NCI-H460 (cell line): ENCODE data around the gene CGNL1. TPM values are rescaled to one million over a fixed set of nuclear protein-coding genes. Genes with fewer than 3 reads are reported as not detected.

Experiments used
- DNase-seq: peaks from one replicate; pipeline ENCODE4 v3.0.0-alpha.2; 2016; ENCODE audit warnings: low read depth; ENCODE audit errors: extremely low read depth
- total RNA-seq: library from RNA; depleted of rRNA; stranded (reverse); fragments of >200 nt; shearing (Covaris generic); gene quantifications from 2 replicates; pipeline ENCODE4 v1.2.3, GENCODE V29; 2014

The CGNL1 gene
- total RNA-seq, 1 experiment from 2014 or later: 0.82 TPM

GRCh38 chr15:57419335-57419734 lies 43.0 kb downstream of the CGNL1 start:
- no peak for DNase-seq

GRCh38 chr15:57421110-57421509 lies 44.8 kb downstream of the CGNL1 start:
- no peak for DNase-seq

- no peak for DNase-seq
Observed at GRCh38 chr15:57421551-57421950, 45.2 kb downstream of the CGNL1 start.

GRCh38 chr15:57422113-57422754 lies 45.9 kb downstream of the CGNL1 start:
- no peak for DNase-seq

GRCh38 chr15:57423599-57424140 lies 47.4 kb downstream of the CGNL1 start:
- no peak for DNase-seq

GRCh38 chr15:57424628-57425405 lies 48.5 kb downstream of the CGNL1 start:
- DNase-seq: no peak

GRCh38 chr15:57425842-57426241 lies 49.5 kb downstream of the CGNL1 start:
- no peak for DNase-seq

- peak; percentile 44 for DNase-seq
Observed at GRCh38 chr15:57427367-57427821, 51.1 kb downstream of the CGNL1 start.

GRCh38 chr15:57432141-57432741 lies 55.9 kb downstream of the CGNL1 start:
- DNase-seq: no peak

- no peak for DNase-seq
Observed at GRCh38 chr15:57436166-57436565, 59.9 kb downstream of the CGNL1 start.

- no peak for DNase-seq
Observed at GRCh38 chr15:57436961-57437360, 60.7 kb downstream of the CGNL1 start.

- no peak for DNase-seq
Observed at GRCh38 chr15:57437564-57437963, 61.3 kb downstream of the CGNL1 start.

GRCh38 chr15:57438166-57438565 lies 61.9 kb downstream of the CGNL1 start:
- DNase-seq: no peak

GRCh38 chr15:57439128-57440027 lies 63.1 kb downstream of the CGNL1 start:
- no peak for DNase-seq

GRCh38 chr15:57440167-57440566 lies 63.9 kb downstream of the CGNL1 start:
- DNase-seq: no peak

- no peak for DNase-seq
Observed at GRCh38 chr15:57440799-57441198, 64.5 kb downstream of the CGNL1 start.

GRCh38 chr15:57442335-57442734 lies 66.0 kb downstream of the CGNL1 start:
- DNase-seq: no peak

GRCh38 chr15:57443486-57443885 lies 67.2 kb downstream of the CGNL1 start:
- DNase-seq: no peak

GRCh38 chr15:57444877-57445513 lies 68.7 kb downstream of the CGNL1 start:
- peak; percentile 41 for DNase-seq

GRCh38 chr15:57445872-57446271 lies 69.6 kb downstream of the CGNL1 start:
- peak; percentile 61 for DNase-seq
